GM18526 (cell line): ENCODE results near the gene ZNF888.
A peak's percentile ranks its signal among the peaks of the same experiment; 100 is the strongest.

Experiments used
- POLR2A ChIP-seq: IDR thresholded peaks from 3 replicates; pipeline ENCODE4 v1.6.1; 2011; ENCODE audit not compliant: insufficient read length; ENCODE audit errors: extremely low read depth

The ZNF888 gene

GRCh38 chr19:52943884-52944643 is 20.8 kb upstream of the ZNF888 start:
- no peak for TF ChIP-seq POLR2A

DNA sequence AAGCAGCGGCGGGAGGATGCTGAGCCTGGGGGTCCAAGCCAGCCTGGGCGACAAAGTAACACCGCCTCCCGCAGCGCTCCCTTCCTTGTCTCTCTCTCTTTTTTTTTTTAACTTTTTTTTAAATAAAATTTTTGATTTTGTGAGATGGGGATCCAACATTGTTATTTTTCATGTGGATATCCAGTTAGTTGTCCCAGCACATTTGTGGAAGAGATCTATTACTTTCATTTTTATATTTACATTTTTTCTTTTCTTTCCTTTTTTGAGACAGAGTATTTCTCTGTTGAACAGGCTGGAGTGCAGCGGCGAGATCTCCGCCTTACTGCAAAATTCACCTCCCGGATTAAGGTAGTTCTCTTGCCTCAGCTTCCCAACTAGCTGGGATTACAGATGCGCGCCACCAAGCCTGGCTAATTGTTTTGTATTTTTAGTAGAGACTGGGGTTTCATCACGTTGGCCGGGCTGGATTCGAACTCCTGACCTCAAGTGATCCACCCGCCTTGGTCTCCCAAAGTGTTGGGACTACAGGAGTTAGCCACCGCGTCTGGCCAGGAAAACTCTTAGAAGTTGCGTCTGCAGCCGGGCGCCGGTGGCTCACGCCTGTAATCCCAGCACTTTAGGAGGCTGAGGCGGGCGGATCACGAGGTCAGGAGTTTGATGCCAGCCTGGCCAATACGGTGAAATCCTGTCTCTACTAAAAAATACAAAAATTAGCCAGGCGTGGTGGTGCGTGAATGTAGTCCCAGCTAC is 20.1 kb upstream of the ZNF888 start:
- TF ChIP-seq POLR2A = no peak

GRCh38 chr19:52942386-52943133 is 19.3 kb upstream of the ZNF888 start:
- TF ChIP-seq POLR2A = peak; percentile 85

DNA sequence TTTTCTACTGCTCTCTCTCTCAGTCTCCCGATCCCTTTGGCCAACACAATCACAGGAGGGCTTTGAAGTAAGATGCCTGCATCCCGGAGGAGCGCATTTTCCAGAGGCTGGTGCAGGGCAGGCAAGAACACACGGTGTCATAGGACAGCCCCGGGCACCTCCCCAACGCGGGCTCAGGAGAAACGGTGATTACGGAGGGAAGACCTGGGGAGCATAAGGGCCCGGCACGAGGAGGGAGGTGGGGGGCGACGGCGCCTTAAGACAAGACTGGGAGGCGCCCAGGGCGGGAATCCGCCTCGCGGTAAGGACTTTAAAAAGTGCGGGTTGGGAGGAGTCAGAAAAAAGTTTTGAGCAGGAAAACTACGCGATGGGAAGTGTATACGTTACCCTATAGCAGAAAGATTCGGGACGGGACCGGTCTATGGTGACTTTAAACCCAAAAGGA is 18.7 kb upstream of the ZNF888 start:
- no peak for TF ChIP-seq POLR2A

GRCh38 chr19:52938761-52939160 is 15.5 kb upstream of the ZNF888 start:
- TF ChIP-seq POLR2A = no peak

- no peak for TF ChIP-seq POLR2A
These were observed 13.7 kb upstream of the ZNF888 start for GRCh38 chr19:52936954-52937325.

DNA sequence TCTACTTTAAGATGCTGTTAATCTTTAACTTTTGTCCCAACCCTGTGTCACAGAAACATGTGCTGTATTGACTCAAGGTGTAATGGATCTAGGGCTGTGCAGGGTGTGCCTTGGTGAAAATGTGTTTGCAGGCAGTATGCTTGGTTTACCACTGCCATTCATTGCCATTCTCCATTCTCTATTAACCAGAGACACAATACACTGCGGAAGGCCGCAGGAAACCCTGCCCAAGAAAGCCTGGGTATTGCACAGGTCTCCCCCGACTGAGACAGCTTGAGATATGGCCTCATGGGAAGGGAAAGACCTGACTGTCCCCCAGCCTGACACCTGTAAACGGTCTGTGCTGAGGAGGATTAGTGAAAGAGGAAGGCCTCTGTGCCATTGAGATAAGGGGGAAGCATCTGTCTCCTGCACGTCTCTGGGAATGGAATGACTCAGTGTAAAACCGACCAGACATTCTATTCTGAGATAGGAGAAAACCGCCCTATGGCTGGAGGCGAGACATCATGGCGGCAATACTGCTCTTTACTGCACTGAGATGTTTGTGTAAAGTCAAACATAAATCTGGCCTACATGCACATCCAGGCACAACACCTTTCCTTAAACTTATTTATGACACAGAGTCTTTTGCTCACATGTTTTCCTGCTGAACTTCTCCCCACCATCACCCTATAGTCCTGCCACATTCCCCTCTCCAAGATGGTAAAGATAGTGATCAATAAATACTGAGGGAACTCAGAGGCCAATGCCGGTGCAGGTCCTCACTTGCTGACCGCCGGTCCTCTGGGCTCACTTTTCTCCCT is 13.1 kb upstream of the ZNF888 start:
- TF ChIP-seq POLR2A = no peak

GRCh38 chr19:52935434-52935833 is 12.2 kb upstream of the ZNF888 start:
- no peak for TF ChIP-seq POLR2A

DNA sequence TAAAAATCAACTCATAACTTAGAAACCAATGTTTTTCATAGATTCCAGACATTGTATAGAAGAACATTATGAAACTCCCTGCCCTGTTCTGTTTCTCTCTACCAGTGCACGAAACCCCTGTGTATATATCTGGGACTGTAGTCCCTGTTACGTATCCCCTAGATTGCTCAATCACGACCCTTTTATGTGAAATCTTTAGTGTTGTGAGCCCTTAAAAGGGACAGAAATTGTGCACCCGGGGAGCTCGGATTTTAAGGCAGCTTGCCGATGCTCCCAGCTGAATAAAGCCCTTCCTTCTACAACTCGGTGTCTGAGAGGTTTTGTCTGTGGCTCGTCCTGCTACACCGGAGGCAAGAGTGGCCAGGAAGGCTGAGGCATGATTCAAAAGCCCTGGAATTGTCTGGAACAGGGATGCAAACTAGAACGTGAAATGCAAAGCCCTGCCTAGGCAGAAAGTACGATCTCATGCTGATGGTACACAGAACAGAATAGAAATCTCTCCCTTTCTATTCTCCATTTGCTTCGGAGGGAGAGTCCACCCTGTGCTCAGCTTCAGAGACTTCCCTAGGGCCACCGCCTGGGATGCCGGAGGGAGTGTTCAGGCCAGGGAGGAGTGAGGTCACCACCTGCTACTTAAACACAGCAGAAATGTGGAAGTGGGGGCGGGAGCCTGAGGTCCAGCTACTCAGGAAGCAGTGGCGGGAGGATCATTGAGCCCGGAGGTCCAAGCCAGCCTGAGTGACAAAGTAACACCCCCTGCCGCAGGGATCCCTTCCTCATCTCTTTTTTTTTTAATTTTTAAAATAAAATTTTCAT is 758 bp upstream of the ZNF888 start:
- no peak for TF ChIP-seq POLR2A

GRCh38 chr19:52917531-52917930 is 5.7 kb downstream of the ZNF888 start:
- TF ChIP-seq POLR2A = no peak

- TF ChIP-seq POLR2A = no peak
These were observed 12.6 kb downstream of the ZNF888 start for GRCh38 chr19:52910648-52911047.

DNA sequence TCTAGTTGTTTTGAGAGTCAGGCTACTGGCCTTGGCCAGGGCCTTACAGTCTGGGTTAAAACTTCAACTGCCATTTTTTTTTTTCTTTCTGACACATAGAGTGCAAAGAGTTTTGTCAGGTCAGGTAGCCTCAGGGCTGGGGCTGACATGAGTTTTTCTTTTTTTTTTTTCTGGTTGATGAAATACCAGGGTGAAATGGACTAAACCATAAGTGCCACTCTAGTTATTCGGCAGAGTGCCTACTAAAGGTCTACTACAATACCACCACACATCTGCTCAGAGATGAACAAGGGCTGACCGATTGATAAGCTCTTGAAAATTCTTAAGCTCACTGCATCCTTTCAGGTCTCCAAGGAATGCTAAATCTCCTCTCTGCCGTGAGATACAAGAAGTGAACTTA is 21.4 kb downstream of the ZNF888 start:
- no peak for TF ChIP-seq POLR2A

DNA sequence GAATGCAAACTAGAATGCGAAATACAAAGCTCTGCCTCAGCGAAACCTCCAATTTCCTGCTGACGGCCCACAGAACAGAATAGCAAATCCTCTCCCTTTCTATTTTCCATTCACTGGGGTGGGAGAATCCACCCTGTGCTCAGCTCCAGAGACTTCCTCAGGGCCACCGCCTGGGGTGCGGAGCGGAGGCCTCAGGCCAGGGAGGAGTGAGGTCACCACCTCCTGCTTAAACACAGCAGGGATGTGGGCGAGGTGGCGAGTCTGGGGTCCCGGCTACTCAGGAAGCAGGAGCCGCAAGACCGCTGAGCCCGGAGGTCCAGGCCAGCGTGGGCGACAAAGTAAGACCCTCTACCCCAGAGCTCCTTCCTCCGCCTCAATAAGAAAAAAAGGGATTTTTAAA is 25.1 kb downstream of the ZNF888 start:
- TF ChIP-seq POLR2A = no peak
